Transverse colon (tissue), 4 donors: ENCODE data around the gene RAPGEF6.

ENCODE experiments used
- CTCF ChIP-seq, 5 experiments: fragments of 200-600 bp in 3 of 5; fragments of 450-650 bp in 2 of 5; sonication (generic) in 3 of 5; IDR thresholded peaks; 1 replicate in 2 of 5; 2 replicates in 3 of 5; pipeline ENCODE4 v1.5.1; 2016 to 2017; ENCODE audit warnings: antibody characterized with exemption in 5 of 5, inconsistent platforms in 3 of 5, mild to moderate bottlenecking in 2 of 5, moderate library complexity in 1 of 5
- EP300 ChIP-seq: sonication (generic); formaldehyde crosslinking; IDR thresholded peaks from one replicate; pipeline ENCODE4 v1.6.1; 2017; ENCODE audit warnings: antibody characterized with exemption, low read depth
- POLR2A ChIP-seq: fragments of 450-650 bp; IDR thresholded peaks from one replicate; pipeline ENCODE4 v1.6.1; 2016; ENCODE audit warnings: antibody characterized with exemption, mild to moderate bottlenecking, moderate library complexity
- POLR2AphosphoS5 ChIP-seq, 3 donors: sonication (generic); formaldehyde crosslinking; IDR thresholded peaks; one replicate each; pipeline ENCODE4 v1.6.1; 2016; ENCODE audit warnings: antibody characterized with exemption in 3 of 3

- TF ChIP-seq CTCF (IDR thresholded peaks at IDR 0.05) (no peak), EP300 (no peak), POLR2A (no peak), POLR2AphosphoS5 (IDR thresholded peaks at IDR 0.05) (no peak)
Observed at GRCh38 chr5:131639148-131639547, 4.1 kb upstream of the RAPGEF6 start.
